Suppressor macrophage treated with lipopolysaccharide for 4 hours (primary cell): Measurements from ENCODE around the gene ZNF620.
"Not testable (repeated sequence)": the region's sequence is repeated elsewhere in the genome, so short reads cannot be mapped to it uniquely, and the experiment has no call there.

Experiments
- DNase-seq: peaks from one replicate; pipeline ENCODE4 v3.0.0-alpha.2; 2020

The ZNF620 gene

GRCh38 chr3:40505599-40506462 lies at the start of gene ZNF620:
Gene ZNF620 (plus strand): TSS chr3:40506039. CDS start chr3:40506353, 314 bp downstream.
- DNase-seq, result peak; percentile 35

DNA sequence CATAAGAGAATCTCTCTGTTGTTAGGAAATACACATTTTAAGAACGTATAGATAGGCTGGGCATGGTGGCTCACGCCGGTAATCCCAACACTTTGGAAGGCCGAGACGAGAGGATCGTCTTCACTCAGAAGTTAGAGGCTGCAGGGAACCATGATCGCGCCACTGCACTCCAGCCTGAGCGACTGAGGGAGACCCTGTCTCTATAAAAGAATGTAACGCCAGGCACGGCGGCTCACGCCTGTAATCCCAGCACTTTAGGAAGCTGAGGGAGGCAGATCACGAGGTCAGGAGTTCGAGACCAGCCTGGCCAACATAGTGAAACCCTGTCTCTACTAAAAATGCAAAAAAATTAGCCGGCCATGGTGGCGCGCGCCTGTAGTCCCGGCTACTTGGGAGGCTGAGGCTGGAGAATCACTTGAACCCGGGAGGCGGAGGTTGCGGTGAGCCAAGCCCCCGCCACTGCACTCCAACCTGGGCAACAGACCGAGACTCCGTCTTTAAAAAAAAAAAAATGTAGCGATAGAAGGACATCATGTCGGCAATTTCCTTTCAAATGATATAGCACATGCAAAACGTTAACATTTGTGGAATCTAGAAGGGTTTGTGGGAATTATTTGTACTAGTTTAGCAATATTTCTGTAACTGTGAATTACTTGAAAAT lies 49.4 kb upstream of the ZNF620 start:
- no peak for DNase-seq

DNA sequence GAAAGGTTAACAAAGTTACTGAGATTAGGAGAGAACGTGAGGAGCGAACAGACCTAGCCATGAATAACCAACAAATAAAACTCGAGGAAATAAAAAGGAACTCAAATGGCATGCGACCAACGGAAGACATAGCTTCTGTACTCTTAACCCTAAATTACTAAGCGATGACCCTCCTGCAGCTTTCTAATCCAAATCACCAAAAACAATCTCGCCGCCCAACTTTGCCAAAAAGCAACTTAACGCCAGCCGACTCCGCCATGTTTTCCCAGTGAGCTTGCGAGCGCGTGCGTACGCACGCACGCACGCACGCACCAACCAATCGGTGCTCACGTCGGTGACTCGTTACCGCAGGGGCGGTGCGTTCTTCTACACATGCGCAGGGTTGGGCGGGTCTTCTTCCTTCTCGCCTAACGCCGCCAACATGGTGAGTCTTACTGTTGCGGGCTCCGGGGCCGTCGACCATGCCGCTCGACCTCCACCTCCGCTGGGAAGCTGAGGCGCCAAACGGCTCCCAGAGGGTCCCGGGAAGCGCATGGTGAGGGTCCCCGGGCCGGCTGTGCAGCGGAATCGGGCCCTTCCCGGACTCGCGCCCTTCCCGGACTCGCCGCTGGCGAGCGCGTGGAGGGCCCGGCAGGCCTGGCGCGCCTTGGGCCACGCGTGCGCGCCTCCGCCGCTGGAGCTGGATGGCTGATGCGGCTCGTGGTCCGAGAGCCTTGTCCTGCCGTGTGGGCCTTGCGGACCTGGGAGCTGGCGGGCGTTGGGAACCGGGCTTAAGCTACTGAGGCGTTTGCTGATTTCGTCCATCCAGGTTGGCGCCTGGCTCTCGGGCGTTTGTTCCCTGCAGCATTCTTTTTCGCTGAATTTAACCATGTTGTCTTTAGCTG lies 48.7 kb upstream of the ZNF620 start, which contains the start of gene RPL14:
Gene RPL14 (plus strand): TSS at position 400 of the 884 bp plus-strand sequence. CDS start 133 bp downstream, at position 533.
- peak; percentile 97 for DNase-seq

- no peak for DNase-seq
Measured at GRCh38 chr3:40458473-40458872, 47.4 kb upstream of the ZNF620 start.

DNA sequence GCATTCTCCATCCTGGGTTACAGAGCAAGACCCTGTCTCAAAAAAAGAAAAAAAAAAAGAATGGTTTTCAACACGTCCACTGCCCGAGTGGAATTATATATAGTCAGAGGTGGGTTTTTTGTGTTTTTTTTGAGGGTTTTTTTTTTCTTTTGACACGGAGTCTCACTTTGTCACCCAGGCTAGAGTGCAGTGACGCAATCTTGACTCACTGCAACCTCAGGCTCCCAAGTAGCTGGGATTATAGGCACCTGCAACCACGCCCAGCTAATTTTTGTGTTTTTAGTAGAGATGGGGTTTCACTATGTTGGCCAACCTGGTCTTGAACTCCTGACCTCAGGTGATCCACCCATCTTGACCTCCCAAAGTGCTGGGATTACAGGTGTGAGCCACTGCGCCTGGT lies 45.4 kb upstream of the ZNF620 start:
- DNase-seq, result not testable (repeated sequence)

GRCh38 chr3:40461161-40461560 lies 44.7 kb upstream of the ZNF620 start:
- no peak for DNase-seq

DNA sequence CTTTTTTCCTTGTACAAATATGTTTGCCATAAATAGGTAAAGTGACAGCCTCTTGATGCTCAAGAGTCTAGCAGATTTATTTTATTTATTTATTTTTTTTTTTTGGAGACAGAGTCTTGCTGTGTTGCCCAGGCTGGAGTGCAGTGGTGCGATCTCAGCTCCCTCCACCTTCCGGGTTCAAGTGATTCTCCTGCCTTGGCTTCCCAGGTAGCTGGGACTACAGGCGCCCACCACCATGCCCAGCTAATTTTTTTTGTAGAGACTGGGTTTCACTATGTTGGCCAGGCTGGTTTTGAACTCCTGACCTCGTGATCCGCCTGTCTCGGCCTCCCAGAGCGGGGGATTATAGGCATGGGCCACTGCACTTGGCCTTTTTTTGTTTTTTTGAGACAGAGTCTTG lies 43.0 kb upstream of the ZNF620 start:
- not testable (repeated sequence) for DNase-seq

DNA sequence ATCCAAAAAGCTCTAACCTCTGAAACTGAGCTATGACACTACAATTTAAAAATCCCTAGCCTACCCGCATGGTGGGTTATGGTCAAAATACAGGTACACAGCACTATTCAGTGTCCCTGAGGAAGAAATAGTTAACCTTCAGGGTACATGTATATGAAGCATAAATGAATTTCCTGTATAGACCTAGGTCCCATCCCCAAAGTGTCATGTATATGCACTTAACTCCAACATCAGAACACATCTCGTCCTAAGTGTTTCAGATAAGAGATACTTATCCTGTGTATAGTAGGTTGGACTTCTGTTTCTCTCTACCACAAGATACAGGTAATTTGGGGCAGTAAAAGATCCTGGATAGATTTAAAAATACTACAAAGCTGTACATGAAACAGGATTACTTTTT lies 42.3 kb upstream of the ZNF620 start:
- no peak for DNase-seq

DNA sequence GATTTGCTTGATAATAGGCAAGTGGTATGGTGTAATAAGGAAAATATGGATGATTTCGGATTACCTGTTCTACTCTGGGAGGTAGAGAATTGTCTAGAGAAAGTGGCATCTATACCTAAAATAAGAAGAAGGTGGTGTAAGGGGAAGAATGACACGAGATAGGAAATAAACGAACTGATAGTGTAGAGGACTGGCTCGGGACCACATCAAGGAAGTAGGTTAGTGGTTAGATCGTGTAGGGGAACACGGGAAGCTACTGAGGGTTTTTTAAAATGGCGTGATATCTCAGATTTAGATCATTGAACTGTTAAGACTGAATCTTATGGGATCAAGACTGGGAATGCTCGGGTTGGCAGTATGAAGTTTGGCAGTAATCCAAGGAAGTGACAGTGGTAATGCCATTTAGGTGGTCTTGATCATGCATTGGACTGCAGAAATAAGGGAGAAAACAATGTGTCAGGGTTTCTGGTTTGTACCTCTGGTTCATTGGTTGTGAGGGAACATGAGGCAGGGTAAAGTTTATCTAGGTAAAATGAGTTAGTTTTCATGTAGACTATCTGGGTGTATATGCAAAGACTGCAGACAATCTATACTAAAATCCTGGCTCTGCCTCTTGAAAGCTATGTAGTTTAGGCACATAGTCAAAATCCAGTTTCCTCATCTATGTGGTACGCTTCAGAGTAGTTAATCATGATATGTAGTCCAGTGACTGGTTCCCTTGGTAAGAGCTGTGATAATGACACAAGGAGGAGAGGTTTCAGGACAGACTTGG lies 41.3 kb upstream of the ZNF620 start:
- no peak for DNase-seq

GRCh38 chr3:40465111-40465407 lies 40.8 kb upstream of the ZNF620 start:
- DNase-seq, result no peak

GRCh38 chr3:40465456-40465855 lies 40.4 kb upstream of the ZNF620 start:
- DNase-seq, result no peak

DNA sequence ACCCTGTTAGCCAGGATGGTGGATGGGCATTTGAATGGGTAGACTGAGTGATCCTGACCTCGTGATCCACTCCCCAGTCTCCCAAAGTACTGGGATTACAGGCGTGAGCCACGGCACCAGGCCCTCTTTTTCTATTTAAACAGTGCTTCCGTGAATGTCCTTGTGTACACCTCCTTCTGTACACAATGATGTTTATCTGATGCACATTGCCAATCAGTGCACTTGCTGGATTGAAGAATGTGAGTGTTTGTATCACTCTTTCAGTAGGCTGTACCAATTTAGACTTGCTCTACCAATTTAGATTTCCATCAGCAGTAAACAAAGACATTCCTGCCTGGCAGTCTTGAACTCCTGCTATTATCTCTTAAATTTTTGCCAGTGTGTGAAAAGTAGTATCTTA lies 37.8 kb upstream of the ZNF620 start:
- DNase-seq, result no peak

- DNase-seq, result no peak
Measured at GRCh38 chr3:40470701-40471100, 35.1 kb upstream of the ZNF620 start.

GRCh38 chr3:40476478-40477470 lies 29.1 kb upstream of the ZNF620 start, which contains the start of gene ZNF619:
Gene ZNF619 (plus strand): TSS chr3:40477122. CDS start chr3:40477980, 858 bp downstream.
- peak; percentile 85 for DNase-seq

- DNase-seq, result peak; percentile 44
Measured at GRCh38 chr3:40477666-40478065, 28.2 kb upstream of the ZNF620 start.

GRCh38 chr3:40487172-40487571 lies 18.7 kb upstream of the ZNF620 start:
- no peak for DNase-seq

- DNase-seq, result no peak
Measured at GRCh38 chr3:40490916-40491315, 14.9 kb upstream of the ZNF620 start.

- DNase-seq, result no peak
Measured at GRCh38 chr3:40494698-40495097, 11.1 kb upstream of the ZNF620 start.

- no peak for DNase-seq
Measured at GRCh38 chr3:40497288-40497687, 8.6 kb upstream of the ZNF620 start.

GRCh38 chr3:40499952-40500351 lies 5.9 kb upstream of the ZNF620 start:
- DNase-seq, result no peak

DNA sequence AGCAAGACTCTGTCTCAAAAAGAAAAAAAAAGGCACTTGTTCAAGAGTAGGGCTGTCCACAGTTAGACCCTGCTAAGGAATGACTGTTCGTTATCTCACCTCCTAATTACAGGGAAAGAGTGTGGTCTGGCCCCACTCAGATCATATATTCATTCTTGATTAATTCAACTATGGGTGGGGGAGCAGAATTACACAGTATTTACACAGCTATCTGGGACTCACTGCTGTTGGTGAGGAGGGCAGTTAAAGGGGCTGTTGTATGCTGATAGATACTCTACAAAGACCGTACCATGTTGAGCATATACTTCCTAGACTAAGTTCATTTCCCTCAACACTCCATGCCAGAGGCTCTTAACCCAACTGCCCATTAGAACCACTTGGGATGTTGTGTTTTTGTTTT lies 3.8 kb upstream of the ZNF620 start:
- DNase-seq, result no peak
